HUES64 (cell line): ENCODE measurements around the gene UVSSA.

Experiments used
- H3K27ac ChIP-seq: 2 replicates; pipeline ENCODE4 v1.7.0; 2013; ENCODE audit warnings: low read depth, low read length, inconsistent platforms
- H3K27me3 ChIP-seq: 2 replicates; pipeline ENCODE4 v1.6.1; 2013; ENCODE audit warnings: mild to moderate bottlenecking, low read length; ENCODE audit not compliant: insufficient read depth
- H3K36me3 ChIP-seq: 2 replicates; pipeline ENCODE4 v1.6.1; 2013; ENCODE audit warnings: mild to moderate bottlenecking, low read length; ENCODE audit not compliant: insufficient read depth
- H3K4me1 ChIP-seq: 2 replicates; pipeline ENCODE4 v1.6.1; 2013; ENCODE audit warnings: mild to moderate bottlenecking, low read length, moderate library complexity; ENCODE audit not compliant: insufficient read depth
- H3K4me3 ChIP-seq: 2 replicates; pipeline ENCODE4 v1.5.1; 2013; ENCODE audit warnings: mild to moderate bottlenecking, low read length, moderate library complexity
- H3K9ac ChIP-seq: 2 replicates; pipeline ENCODE4 v1.6.1; 2013; ENCODE audit warnings: mild to moderate bottlenecking, low read depth, low read length
- H3K9me3 ChIP-seq: 2 replicates; pipeline ENCODE4 v1.6.1; 2013; ENCODE audit warnings: low read depth, low read length; ENCODE audit not compliant: insufficient read depth
- WGBS: fragments of 150-250, 120-280 bp; methylation state at CpG from one replicate; pipeline ENCODE4 v1.1.7; 2013; ENCODE audit warnings: missing lambda C conversion rate; 5-methylcytosine and 5-hydroxymethylcytosine counted together

Gene UVSSA

DNA sequence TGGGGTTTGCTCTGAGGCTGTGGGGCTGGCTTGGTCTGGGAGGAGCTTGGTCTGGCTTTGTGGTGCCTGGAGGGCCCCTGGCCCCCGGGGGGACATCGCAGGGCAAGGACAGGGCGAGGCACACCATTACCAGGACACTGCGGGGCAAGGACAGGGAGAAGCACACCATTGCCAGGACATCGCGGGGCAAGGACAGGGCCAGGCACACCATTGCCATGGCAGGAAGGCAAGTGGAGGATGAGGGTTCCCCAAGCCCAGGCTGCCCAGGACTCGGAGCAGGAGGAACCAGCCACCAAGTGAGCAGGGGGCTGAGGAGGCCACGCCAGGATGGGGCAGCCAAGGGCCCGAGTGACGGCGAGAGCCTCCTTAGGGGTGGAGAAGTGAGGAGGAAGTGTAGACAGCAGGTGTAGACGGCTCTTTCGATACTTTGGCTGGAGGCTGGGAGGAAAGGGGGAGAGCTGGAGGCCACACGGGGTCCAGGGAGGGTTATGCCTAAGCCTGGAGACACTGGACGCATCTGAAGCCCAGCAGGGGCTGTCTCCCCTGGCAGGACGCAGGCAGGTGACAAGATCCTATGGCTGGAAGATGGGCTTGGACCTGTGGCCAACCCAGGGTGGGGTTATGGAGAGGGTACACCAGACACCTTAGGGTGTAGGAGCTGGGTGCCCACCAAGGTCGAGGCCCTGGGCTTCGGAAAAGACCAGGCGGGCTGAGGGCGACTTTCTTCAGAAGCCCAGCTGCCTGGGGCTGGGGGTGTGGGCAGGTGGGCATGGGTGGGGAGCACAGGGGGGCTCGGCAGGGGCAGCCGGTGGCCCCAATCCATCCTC is 51.9 kb downstream of the UVSSA start:
- H3K36me3 ChIP-seq, result no peaks in the 10 kb centered on the region
- H3K4me3 ChIP-seq, result no peak overlapping the region
- no peak overlapping the region for H3K9ac ChIP-seq
- H3K27ac ChIP-seq, result no peak overlapping the region
- no peaks in the 10 kb centered on the region for H3K4me1 ChIP-seq
- H3K27me3 ChIP-seq, result peaks cover 50% of the 10 kb centered on the region
- 93% methylated on average over 20 of the region's 22 CpGs for WGBS
- H3K9me3 ChIP-seq, result 0 out of 2 replicates have a peak, but pooled peaks cover 10% of the 10 kb centered on the region

- WGBS, result 81% methylated on average over 15 of the region's 15 CpGs
- no peak overlapping the region for H3K9ac ChIP-seq
- H3K27me3 ChIP-seq, result peaks cover 58% of the 10 kb centered on the region
- H3K4me3 ChIP-seq, result no peak overlapping the region
- no peaks in the 10 kb centered on the region for H3K4me1 ChIP-seq
- H3K27ac ChIP-seq, result no peak overlapping the region
- H3K9me3 ChIP-seq, result 0 out of 2 replicates have a peak, but pooled peaks cover 10% of the 10 kb centered on the region
- H3K36me3 ChIP-seq, result no peaks in the 10 kb centered on the region
Measured at GRCh38 chr4:1399508-1400190, 52.6 kb downstream of the UVSSA start.

GRCh38 chr4:1400191-1400805 is 53.3 kb downstream of the UVSSA start:
- Histone ChIP-seq H3K27me3 (peaks cover 64% of the 10 kb centered on the region), H3K4me1 (no peaks in the 10 kb centered on the region), H3K9ac (no peak overlapping the region), H3K9me3 (0 out of 2 replicates have a peak, but pooled peaks cover 10% of the 10 kb centered on the region), H3K27ac (no peak overlapping the region), H3K36me3 (no peaks in the 10 kb centered on the region), H3K4me3 (no peak overlapping the region)
- WGBS, result 94% methylated on average over 11 of the region's 11 CpGs

- Histone ChIP-seq H3K4me3 (no peak overlapping the region), H3K27ac (no peak overlapping the region), H3K4me1 (no peaks in the 10 kb centered on the region), H3K9ac (no peak overlapping the region), H3K36me3 (no peaks in the 10 kb centered on the region), H3K9me3 (0 out of 2 replicates have a peak, but pooled peaks cover 10% of the 10 kb centered on the region), H3K27me3 (peaks cover 70% of the 10 kb centered on the region)
- 48% methylated on average over 12 of the region's 14 CpGs for WGBS
Measured at GRCh38 chr4:1400831-1401408, 53.9 kb downstream of the UVSSA start.

DNA sequence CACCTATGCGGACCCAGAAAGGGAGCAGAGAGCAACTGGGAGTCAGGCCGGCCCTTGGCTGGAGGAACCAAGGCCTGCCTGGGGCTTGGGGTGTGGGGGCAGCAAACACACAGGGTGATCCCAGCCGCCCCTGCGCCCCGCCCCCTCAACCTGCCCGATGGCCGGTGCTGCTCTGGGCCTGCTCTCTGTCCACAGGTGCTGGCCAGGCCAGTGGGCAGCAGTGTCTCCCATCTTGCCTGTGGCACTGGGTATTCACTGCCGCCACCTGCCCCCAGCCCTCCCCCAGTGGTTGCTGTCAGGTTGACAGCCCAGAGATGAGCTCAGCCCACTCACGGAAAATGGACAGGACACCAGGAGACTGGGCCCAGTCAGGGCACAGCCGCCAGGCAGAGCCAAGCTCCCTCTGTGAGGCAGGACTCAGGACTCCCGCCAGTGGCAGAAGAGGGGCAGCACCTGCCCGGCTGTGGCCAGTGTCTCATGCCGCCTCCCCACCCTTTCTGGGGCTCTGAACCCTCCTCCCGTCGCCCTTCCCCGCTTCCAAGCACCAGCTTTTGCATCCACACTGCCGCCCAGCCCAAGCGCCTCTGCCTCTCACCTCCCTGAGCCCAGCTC is 54.5 kb downstream of the UVSSA start:
- Histone ChIP-seq H3K9ac (no peak overlapping the region), H3K36me3 (no peaks in the 10 kb centered on the region), H3K4me3 (no peak overlapping the region), H3K27ac (no peak overlapping the region), H3K9me3 (0 out of 2 replicates have a peak, but pooled peaks cover 6% of the 10 kb centered on the region), H3K4me1 (no peaks in the 10 kb centered on the region), H3K27me3 (peaks cover 76% of the 10 kb centered on the region)
- WGBS, result 48% methylated on average over 18 of the region's 18 CpGs

- H3K27me3 ChIP-seq, result peaks cover 82% of the 10 kb centered on the region
- no peak overlapping the region for H3K4me3 ChIP-seq
- no peak overlapping the region for H3K27ac ChIP-seq
- 26% methylated on average over 24 of the region's 24 CpGs for WGBS
- H3K9ac ChIP-seq, result no peak overlapping the region
- 0 out of 2 replicates have a peak, but pooled peaks cover 2% of the 10 kb centered on the region for H3K9me3 ChIP-seq
- no peaks in the 10 kb centered on the region for H3K4me1 ChIP-seq
- no peaks in the 10 kb centered on the region for H3K36me3 ChIP-seq
Measured at GRCh38 chr4:1402021-1402515, 55.1 kb downstream of the UVSSA start.

DNA sequence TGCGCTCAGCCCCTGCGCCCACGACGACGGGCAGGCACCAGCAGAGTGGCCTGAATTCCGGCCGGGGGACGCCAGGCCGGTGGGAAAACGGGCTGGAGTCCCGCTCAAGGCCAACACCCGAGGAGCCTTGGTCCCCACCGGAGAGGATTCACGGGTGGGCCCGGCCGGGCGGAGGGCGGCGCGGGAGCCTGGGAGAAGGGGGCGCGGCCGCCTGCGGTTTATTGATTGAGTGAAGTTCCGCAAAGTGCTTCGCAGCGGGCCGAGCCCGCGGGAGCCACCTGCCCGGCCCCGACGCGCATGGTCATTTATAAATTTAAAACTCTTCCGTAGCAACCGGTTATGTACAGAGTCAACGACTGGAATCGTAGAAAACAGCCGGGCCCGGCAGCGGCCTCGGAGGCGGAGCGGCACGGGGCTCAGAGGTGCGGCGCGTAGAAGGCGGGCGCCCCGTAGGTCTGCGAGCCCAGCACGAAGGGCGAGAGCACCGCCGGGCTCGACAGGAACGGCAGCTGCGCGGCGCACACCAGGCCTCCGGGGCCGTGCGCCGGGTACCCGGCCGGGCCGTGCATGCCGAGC is 55.6 kb downstream of the UVSSA start:
- Histone ChIP-seq H3K36me3 (no peaks in the 10 kb centered on the region), H3K4me1 (no peaks in the 10 kb centered on the region), H3K27me3 (peaks cover 87% of the 10 kb centered on the region), H3K4me3 (no peak overlapping the region), H3K27ac (no peak overlapping the region), H3K9ac (no peak overlapping the region), H3K9me3 (no peaks in the 10 kb centered on the region)
- WGBS, result 9% methylated on average over 69 of the region's 69 CpGs

GRCh38 chr4:1403177-1403583 is 56.2 kb downstream of the UVSSA start:
- peak overlapping the region; percentile 29; the same call in 1 of the 2 replicates for H3K4me3 ChIP-seq

DNA sequence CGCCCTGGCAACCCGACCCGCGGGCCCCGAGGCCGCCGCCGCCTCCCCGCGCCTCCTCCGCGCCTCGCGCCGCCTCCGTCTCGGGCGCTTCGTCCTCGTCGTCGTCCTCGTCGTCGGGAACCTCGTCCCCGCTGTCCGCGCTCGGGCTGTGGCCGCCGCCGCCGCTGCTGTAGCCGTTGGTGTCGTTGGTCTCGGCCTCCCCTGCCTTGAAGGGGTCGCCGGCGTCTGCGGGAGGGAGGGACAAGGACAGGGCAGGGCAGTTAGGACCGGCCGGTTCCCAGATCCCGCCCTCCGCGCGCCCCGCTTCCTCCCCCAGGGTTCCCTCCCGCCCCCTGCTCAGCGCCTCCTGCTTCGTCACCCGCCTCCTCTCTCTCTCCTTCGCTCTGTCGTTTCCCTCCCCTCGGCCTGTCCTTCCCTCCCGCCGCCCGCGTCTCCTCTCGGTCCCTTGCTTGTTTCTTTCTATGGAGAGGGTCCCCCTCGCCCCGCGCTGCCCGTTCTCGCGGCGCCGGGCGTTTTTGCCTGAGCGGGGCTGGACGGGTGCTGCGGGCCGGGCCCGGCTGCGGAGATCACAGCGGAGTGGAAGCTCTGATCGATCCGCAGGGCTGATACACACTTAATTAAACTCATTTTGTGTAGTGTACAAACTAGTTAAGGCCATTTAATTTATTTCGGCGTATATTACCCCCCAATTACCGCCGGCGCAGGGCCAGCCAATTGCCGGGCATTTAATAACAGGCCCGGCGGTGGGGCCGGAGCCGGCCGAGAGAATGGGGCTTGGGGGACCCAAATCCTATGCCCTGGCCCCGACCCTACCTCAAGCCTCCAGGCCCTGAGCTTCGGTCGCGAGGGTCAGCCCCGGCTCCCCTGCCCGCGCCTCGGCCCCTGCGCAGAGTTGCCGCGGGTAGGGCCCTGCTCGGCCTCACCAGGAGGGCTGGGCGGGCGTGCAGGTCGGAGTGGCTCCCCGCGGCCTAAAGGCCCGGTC is 56.9 kb downstream of the UVSSA start:
- no peaks in the 10 kb centered on the region for H3K4me1 ChIP-seq
- no peaks in the 10 kb centered on the region for H3K9me3 ChIP-seq
- no peak overlapping the region for H3K9ac ChIP-seq
- H3K27ac ChIP-seq, result no peak overlapping the region
- 7% methylated on average over 104 of the region's 107 CpGs for WGBS
- H3K4me3 ChIP-seq, result peak overlapping the region; percentile 29; the same call in 1 of the 2 replicates
- peaks cover 99% of the 10 kb centered on the region for H3K27me3 ChIP-seq
- H3K36me3 ChIP-seq, result no peaks in the 10 kb centered on the region

More at GRCh38 chr4:1403177-1403583, 56.2 kb downstream of the UVSSA start:
- H3K4me1 ChIP-seq, result no peaks in the 10 kb centered on the region
- WGBS, result 6% methylated on average over 58 of the region's 58 CpGs
- H3K9me3 ChIP-seq, result no peaks in the 10 kb centered on the region
- no peak overlapping the region for H3K9ac ChIP-seq
- H3K27me3 ChIP-seq, result peaks cover 93% of the 10 kb centered on the region
- H3K27ac ChIP-seq, result no peak overlapping the region
- H3K36me3 ChIP-seq, result no peaks in the 10 kb centered on the region
